DMS 273 treated with DMSO at 0.1 percent for 48 hours (cell line): ENCODE results near the gene SARM1.
A peak's percentile ranks its signal among the peaks of the same experiment; 100 is the strongest.
"Not testable (repeated sequence)": the region's sequence is repeated elsewhere in the genome, so short reads cannot be mapped to it uniquely, and the experiment has no call there.

Source experiments
- DNase-seq: peaks from one replicate; lab custom pipeline; 2025; lab: John Stamatoyannopoulos, UW

The SARM1 gene

GRCh38 chr17:28371245-28372202 is at the start of gene SARM1:
Gene SARM1, plus strand, starts transcription at chr17:28371694. Its CDS starts 339 bp downstream, at chr17:28372033.
- peak; percentile 83 for DNase-seq

GRCh38 chr17:28324267-28324745 is 47.2 kb upstream of the SARM1 start:
- no peak for DNase-seq

GRCh38 chr17:28324781-28325180 is 46.7 kb upstream of the SARM1 start:
- DNase-seq, result no peak

GRCh38 chr17:28325211-28325610 is 46.3 kb upstream of the SARM1 start:
- no peak for DNase-seq

GRCh38 chr17:28326114-28326513 is 45.4 kb upstream of the SARM1 start:
- no peak for DNase-seq

GRCh38 chr17:28327031-28327607 is 44.4 kb upstream of the SARM1 start:
- no peak for DNase-seq

- no peak for DNase-seq
Observed at GRCh38 chr17:28327709-28328108, 43.8 kb upstream of the SARM1 start.

GRCh38 chr17:28328325-28328724 is 43.2 kb upstream of the SARM1 start:
- no peak for DNase-seq

GRCh38 chr17:28330671-28331070 is 40.8 kb upstream of the SARM1 start:
- DNase-seq, result no peak

GRCh38 chr17:28331891-28332420 is 39.5 kb upstream of the SARM1 start:
- DNase-seq, result no peak

- DNase-seq, result no peak
Observed at GRCh38 chr17:28333083-28333746, 38.3 kb upstream of the SARM1 start.

GRCh38 chr17:28334171-28334570 is 37.3 kb upstream of the SARM1 start:
- no peak for DNase-seq

- DNase-seq, result no peak
Observed at GRCh38 chr17:28334666-28335200, 36.8 kb upstream of the SARM1 start.

GRCh38 chr17:28335201-28335958 is 36.1 kb upstream of the SARM1 start, which contains the start of the genes IFT20 and TNFAIP1:
Gene IFT20, minus strand, starts transcription at chr17:28335472. Its CDS starts 3,487 bp downstream, at chr17:28331985.
Gene TNFAIP1, plus strand, starts transcription at chr17:28335761. Its CDS starts 3,761 bp downstream, at chr17:28339522.
- DNase-seq, result peak; percentile 99

GRCh38 chr17:28335959-28336871 is 35.3 kb upstream of the SARM1 start:
- no peak for DNase-seq

- no peak for DNase-seq
Observed at GRCh38 chr17:28338056-28338768, 33.3 kb upstream of the SARM1 start.

GRCh38 chr17:28338769-28339212 is 32.7 kb upstream of the SARM1 start:
- DNase-seq, result not testable (repeated sequence)

- no peak for DNase-seq
Observed at GRCh38 chr17:28339431-28339830, 32.1 kb upstream of the SARM1 start.

GRCh38 chr17:28340374-28340773 is 31.1 kb upstream of the SARM1 start:
- DNase-seq, result no peak
